Uterus (tissue), 4 donors: ENCODE results near the gene DMD. TPM values are rescaled to one million over a fixed set of nuclear protein-coding genes. Genes with fewer than 3 reads are reported as not detected.

ENCODE experiments used
- DNase-seq, 2 donors: peaks; one replicate each; pipeline ENCODE4 v3.0.0-alpha.2; 2019 to 2020
- H3K27ac ChIP-seq, 2 donors: fragments of 200-600 bp; sonication (generic); 1 replicate in 1 of 2; 2 replicates in 1 of 2; pipeline ENCODE4 v1.5.1; 2016 to 2018
- H3K27me3 ChIP-seq, 2 donors: fragments of 200-600 bp; sonication (generic); one replicate each; pipeline ENCODE4 v1.5.1; 2018 to 2019; ENCODE audit warnings: control low read depth in 1 of 2
- H3K36me3 ChIP-seq, 2 donors: fragments of 200-600 bp; sonication (generic); one replicate each; pipeline ENCODE4 v1.5.1; 2019; ENCODE audit warnings: control low read depth in 1 of 2
- H3K4me1 ChIP-seq, 2 donors: fragments of 200-600 bp; sonication (generic); one replicate each; pipeline ENCODE4 v1.5.1; 2018 to 2019; ENCODE audit warnings: control low read depth in 1 of 2
- H3K4me3 ChIP-seq, 2 donors: fragments of 200-600 bp; sonication (generic); 1 replicate in 1 of 2; 2 replicates in 1 of 2; pipeline ENCODE4 v1.5.1; 2018 to 2019; ENCODE audit warnings: mild to moderate bottlenecking in 1 of 2
- H3K9me3 ChIP-seq, 2 donors: fragments of 200-600 bp; sonication (generic); one replicate each; pipeline ENCODE4 v1.5.1; 2019; ENCODE audit warnings: control low read depth in 1 of 2
- CTCF ChIP-seq, 4 experiments: fragments of 200-600 bp in 2 of 4; fragments of 450-650 bp in 2 of 4; sonication (generic) in 2 of 4; IDR thresholded peaks; one replicate each; pipeline ENCODE4 v1.5.1; 2016 to 2019; ENCODE audit warnings: antibody characterized with exemption in 4 of 4, mild to moderate bottlenecking in 2 of 4, moderate library complexity in 1 of 4
- POLR2A ChIP-seq, 2 donors: fragments of 450-650 bp; IDR thresholded peaks; one replicate each; pipeline ENCODE4 v1.6.1; 2016; ENCODE audit warnings: antibody characterized with exemption in 2 of 2, mild to moderate bottlenecking in 1 of 2, moderate library complexity in 1 of 2
- intact Hi-C: fragments of 100-400 bp; cut with DNase I; formaldehyde crosslinking; loops from one replicate; pipeline ENCODE4 v1.15.1; 2023; ENCODE audit warnings: low total_unique reads
- total RNA-seq, 4 donors: library from RNA; depleted of rRNA in 3 of 4; stranded (reverse); fragments of >200 nt in 3 of 4; gene quantifications; one replicate each; pipeline versions ENCODE4 v1.1.0 to v1.2.4, GENCODE V29; 2014 to 2023
- donor health status: DM: yes; HTN: yes; CAD: no.

The DMD gene
- total RNA-seq, 4 donors from 2014 or later, result 73.8 to 147 (median 97.8) TPM

GRCh38 chrX:31227250-31227649, 1984.1 kb downstream of the DMD start:
- no peak overlapping the region for H3K27ac ChIP-seq
- DNase-seq, result no peak
- no peaks in the 10 kb centered on the region for H3K27me3 ChIP-seq
- intact Hi-C loops, result no loop called here
- no peaks in the 10 kb centered on the region for H3K9me3 ChIP-seq
- no peak overlapping the region for H3K4me3 ChIP-seq
- TF ChIP-seq CTCF (IDR thresholded peaks at IDR 0.05) (no peak), POLR2A (IDR thresholded peaks at IDR 0.05) (no peak)
- no peaks in the 10 kb centered on the region for H3K36me3 ChIP-seq
- H3K4me1 ChIP-seq, result no peaks in the 10 kb centered on the region

DNA sequence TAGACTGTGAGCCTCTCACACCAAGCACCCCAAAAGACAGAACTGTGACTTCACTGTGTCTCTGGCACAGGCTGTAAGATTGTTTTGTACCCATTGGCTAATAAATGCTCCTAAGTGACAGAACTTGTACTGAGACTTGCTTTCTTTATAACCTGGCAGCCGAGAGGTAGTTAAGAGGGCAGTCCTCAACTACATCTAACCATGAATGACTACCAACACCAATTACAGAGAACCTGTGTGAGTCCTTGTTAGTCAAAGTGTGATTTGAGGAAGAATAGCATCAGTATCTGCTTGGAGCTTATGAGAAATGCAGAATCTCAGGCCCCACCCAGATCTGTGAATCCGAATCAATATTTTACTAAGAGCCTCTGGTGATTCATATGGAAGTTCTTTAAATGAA, 1985.5 kb downstream of the DMD start:
- no peaks in the 10 kb centered on the region for H3K4me1 ChIP-seq
- no peak for TF ChIP-seq CTCF (IDR thresholded peaks at IDR 0.05)
- no peak for TF ChIP-seq POLR2A (IDR thresholded peaks at IDR 0.05)
- no peak for DNase-seq
- no peak overlapping the region for H3K27ac ChIP-seq
- intact Hi-C loops, result no loop called here
- H3K4me3 ChIP-seq, result no peak overlapping the region
- no peaks in the 10 kb centered on the region for H3K9me3 ChIP-seq
- no peaks in the 10 kb centered on the region for H3K27me3 ChIP-seq
- no peaks in the 10 kb centered on the region for H3K36me3 ChIP-seq

- Histone ChIP-seq H3K9me3 (no peaks in the 10 kb centered on the region), H3K27ac (no peak overlapping the region), H3K36me3 (no peaks in the 10 kb centered on the region), H3K4me3 (no peak overlapping the region), H3K27me3 (no peaks in the 10 kb centered on the region), H3K4me1 (no peaks in the 10 kb centered on the region)
- no peak for DNase-seq
- TF ChIP-seq POLR2A (IDR thresholded peaks at IDR 0.05), result no peak
- TF ChIP-seq CTCF (IDR thresholded peaks at IDR 0.05), result no peak
- intact Hi-C loops, result no loop called here
These were observed 1986.9 kb downstream of the DMD start for GRCh38 chrX:31224381-31225012.

- DNase-seq, result no peak
- intact Hi-C loops, result no loop called here
- H3K36me3 ChIP-seq, result no peaks in the 10 kb centered on the region
These were observed 1987.5 kb downstream of the DMD start for GRCh38 chrX:31223817-31224216.

GRCh38 chrX:31222946-31223345, 1988.4 kb downstream of the DMD start:
- Histone ChIP-seq H3K27ac (no peak overlapping the region), H3K4me1 (no peaks in the 10 kb centered on the region), H3K36me3 (no peaks in the 10 kb centered on the region), H3K9me3 (no peaks in the 10 kb centered on the region), H3K4me3 (no peak overlapping the region), H3K27me3 (no peaks in the 10 kb centered on the region)
- DNase-seq, result no peak
- TF ChIP-seq CTCF (IDR thresholded peaks at IDR 0.05) (no peak), POLR2A (IDR thresholded peaks at IDR 0.05) (no peak)
- intact Hi-C loops, result no loop called here

More at GRCh38 chrX:31223817-31224216, 1987.5 kb downstream of the DMD start:
- TF ChIP-seq CTCF (IDR thresholded peaks at IDR 0.05) (no peak), POLR2A (IDR thresholded peaks at IDR 0.05) (no peak)
- Histone ChIP-seq H3K27me3 (no peaks in the 10 kb centered on the region), H3K4me3 (no peak overlapping the region), H3K9me3 (no peaks in the 10 kb centered on the region), H3K4me1 (no peaks in the 10 kb centered on the region), H3K27ac (no peak overlapping the region)
